KOPT-K1 (cell line): ENCODE data around the gene GCC2.
"Not testable (repeated sequence)": the region's sequence is repeated elsewhere in the genome, so short reads cannot be mapped to it uniquely, and the experiment has no call there.

ENCODE experiments used
- H3K27ac ChIP-seq: fragments of 200-600 bp; sonication (generic); 2 replicates; pipeline ENCODE4 v1.5.1; 2016; ENCODE audit warnings: antibody characterized with exemption, mild to moderate bottlenecking, low read depth, low read length; ENCODE audit not compliant: poor library complexity, severe bottlenecking
- H3K36me3 ChIP-seq: fragments of 200-600 bp; sonication (generic); 2 replicates; pipeline ENCODE4 v1.5.1; 2017; ENCODE audit warnings: antibody characterized with exemption, mild to moderate bottlenecking, low read length, moderate library complexity; ENCODE audit not compliant: insufficient read depth
- H3K9me3 ChIP-seq: fragments of 200-600 bp; sonication (generic); 2 replicates; pipeline ENCODE4 v1.5.1; 2017; ENCODE audit warnings: antibody characterized with exemption, low read length, mild to moderate bottlenecking; ENCODE audit not compliant: insufficient read depth, poor library complexity, severe bottlenecking

Gene GCC2

GRCh38 chr2:108418416-108418815 lies 30.6 kb upstream of the GCC2 start:
- H3K36me3 ChIP-seq = no peaks in the 10 kb centered on the region
- no peaks in the 10 kb centered on the region for H3K9me3 ChIP-seq
- H3K27ac ChIP-seq = no peak overlapping the region

DNA sequence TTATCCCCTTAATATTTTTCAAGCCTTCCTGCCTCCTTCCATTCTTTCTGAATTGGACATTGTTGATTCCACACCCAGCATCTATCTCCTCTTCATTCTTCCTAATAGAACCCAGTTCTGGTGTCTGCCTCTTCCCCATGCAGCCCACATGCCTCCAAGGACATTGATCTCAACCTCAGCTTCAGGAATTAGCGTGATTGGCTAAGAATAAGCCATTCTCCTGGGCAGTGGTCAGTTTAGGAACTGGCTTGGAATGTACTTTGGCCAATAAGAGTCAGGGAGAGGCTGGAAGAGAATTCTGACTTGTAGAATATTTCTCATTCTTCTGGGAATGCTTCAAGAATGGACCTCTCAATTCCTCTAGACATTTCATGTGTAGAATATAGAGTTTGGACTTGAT lies 25.9 kb upstream of the GCC2 start:
- no peak overlapping the region for H3K27ac ChIP-seq
- no peaks in the 10 kb centered on the region for H3K36me3 ChIP-seq
- no peaks in the 10 kb centered on the region for H3K9me3 ChIP-seq

GRCh38 chr2:108423502-108424251 lies 25.3 kb upstream of the GCC2 start:
- H3K27ac ChIP-seq = no peak overlapping the region
- no peaks in the 10 kb centered on the region for H3K9me3 ChIP-seq
- H3K36me3 ChIP-seq = no peaks in the 10 kb centered on the region

GRCh38 chr2:108428286-108429009 lies 20.6 kb upstream of the GCC2 start:
- Histone ChIP-seq H3K27ac (no peak overlapping the region), H3K36me3 (no peaks in the 10 kb centered on the region), H3K9me3 (no peaks in the 10 kb centered on the region)

DNA sequence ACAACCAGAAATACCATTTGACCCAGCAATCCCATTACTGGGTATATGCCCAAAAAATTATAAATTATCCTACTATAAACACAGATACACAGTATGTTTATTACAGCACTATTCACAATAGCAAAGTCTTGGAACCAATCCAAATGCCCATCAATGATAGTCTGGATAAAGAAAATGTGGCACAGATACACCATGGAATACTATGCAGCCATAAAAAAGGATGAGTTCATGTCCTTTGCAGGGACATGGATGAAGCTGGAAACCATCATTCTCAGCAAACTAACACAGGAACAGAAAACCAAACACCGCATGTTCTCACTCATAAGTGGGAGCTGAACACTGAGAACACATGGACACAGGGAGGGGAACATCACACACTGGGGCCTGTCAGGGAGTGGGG lies 13.4 kb upstream of the GCC2 start:
- H3K9me3 ChIP-seq, H3K36me3 ChIP-seq, H3K27ac ChIP-seq: not testable (repeated sequence)

DNA sequence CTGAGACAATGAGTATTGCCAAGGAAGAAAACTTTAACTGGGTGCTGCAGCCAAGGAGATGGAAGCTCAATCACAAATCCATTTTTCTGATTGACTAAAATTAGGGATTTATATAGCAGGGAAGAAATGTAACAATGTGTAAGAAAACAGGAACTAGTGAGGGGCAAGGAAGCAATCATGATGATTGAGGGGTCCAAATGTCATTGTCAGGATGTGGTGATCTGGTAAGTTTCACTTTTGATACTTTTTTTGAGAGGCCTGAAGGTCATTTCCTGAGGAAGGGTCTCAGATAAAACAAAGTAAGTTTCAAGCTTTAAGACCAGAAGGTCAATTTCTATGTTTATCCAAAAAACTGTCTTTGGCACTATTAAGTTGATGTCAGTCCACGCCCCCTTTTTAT lies 12.0 kb upstream of the GCC2 start:
- H3K27ac ChIP-seq = no peak overlapping the region
- no peaks in the 10 kb centered on the region for H3K36me3 ChIP-seq
- no peaks in the 10 kb centered on the region for H3K9me3 ChIP-seq

DNA sequence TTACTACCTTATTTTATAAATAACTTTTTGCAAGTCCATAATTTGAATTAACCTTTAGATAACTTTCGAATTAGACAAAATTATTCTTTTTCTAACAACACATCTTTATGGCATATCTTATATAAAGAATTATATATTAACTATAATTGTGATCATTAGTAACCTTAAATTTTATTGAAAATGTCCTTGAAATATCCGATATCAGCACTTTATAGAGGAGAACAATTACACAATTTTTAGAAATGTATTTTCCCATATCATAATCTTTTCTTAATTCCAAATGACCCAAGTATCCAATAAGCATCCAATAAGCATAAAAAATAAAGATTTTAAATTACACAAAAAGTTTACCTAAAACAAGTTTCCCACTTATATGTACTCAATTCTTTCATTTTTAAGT lies 7.3 kb upstream of the GCC2 start:
- H3K9me3 ChIP-seq = peaks cover 5% of the 10 kb centered on the region
- no peaks in the 10 kb centered on the region for H3K36me3 ChIP-seq
- H3K27ac ChIP-seq = no peak overlapping the region

DNA sequence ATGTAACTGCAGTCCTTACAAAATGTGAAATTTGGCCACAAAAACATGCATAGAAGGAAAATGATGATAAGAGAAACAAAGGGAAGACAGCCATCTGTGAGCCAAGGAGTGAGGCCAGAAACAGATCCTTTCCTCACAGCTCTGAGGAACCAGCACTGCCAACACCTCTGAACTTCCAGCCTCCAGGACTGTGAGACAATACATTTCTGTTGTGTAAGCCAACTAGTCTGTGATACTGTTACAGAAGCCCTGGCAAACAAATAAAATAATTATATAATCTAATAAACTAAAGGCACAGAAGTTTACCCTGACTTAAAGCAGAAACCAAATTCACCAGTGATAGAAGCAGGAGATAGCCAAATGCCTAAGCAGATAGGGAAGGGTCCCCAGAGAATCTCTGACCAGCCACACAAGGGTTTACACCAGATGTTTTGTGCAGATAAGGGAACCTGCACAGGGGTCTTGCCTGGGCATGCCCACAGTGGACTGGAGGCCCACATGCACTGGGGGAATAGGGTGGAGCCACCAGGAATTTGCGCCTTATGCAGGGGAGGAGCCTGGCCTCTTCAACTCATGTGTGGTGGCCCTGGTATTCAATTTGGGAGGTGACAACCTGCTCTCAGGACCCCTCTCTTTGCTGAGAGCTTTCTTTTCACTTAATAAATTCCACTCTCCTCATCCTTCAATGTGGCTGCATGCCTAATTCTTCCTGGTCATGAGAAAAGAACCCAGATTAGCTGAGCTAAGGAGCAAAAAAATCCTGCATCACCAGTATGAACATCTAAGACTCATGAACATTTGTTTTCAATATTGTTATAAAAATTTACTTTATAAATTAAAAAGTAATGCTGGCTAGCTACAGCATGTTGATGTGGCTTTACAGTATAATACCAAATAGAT lies 3.8 kb upstream of the GCC2 start:
- Histone ChIP-seq H3K27ac (no peak overlapping the region), H3K36me3 (0 out of 2 replicates have a peak, but pooled peaks cover under 1% of the 10 kb centered on the region), H3K9me3 (peaks cover 5% of the 10 kb centered on the region)

DNA sequence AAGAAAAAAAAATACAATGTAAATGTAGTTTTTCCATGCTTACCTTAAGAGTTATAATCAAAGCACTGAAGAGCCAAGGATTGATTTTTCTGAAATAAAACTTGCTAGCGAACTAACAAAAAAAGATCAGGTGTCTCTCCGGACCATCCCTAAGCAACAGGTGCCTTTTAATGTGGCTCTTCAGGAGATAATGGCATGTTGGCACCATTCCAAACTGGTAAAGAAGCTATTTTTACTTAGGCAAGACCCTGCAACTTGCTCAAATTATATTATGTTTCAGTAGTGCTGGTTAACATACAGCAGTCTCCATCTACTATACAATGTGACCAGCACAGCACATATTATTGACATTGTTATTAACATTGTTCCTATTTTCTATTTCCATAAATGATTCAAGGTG lies 2.3 kb upstream of the GCC2 start:
- Histone ChIP-seq H3K9me3 (peaks cover 5% of the 10 kb centered on the region), H3K36me3 (peaks cover 15% of the 10 kb centered on the region), H3K27ac (no peak overlapping the region)

DNA sequence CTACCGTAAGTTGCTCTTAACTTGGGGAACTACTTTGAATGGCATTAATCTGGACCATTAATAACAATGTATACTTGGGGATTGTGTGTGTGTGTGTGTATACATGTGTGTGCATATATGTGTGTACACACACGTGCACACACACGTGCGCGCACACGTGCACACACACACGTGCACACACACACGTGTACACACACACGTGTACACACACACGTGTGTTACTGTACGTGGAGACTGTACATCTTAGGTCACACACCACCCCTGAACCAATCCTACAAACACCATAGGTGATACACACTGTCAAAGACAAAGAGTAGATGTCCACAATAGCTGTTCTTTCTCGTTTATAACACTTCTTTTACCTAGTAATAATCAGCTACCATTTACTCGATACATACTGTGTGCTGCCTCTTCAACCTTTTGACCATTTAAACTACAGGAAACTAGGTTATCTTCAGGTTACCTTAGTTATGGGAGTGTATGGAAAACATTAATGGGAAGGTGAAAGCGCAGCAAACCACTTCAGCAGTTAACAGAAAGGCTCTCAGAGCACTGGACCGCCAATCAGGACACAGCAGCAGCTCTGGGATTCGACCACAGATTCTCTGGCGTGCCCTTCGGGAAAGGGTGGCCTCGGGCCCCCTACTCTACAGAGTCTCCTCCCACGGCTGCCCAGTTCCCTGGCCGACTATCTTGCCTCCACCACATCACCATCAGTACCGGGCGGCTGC lies 894 bp upstream of the GCC2 start:
- peak overlapping the region; percentile 68 for H3K27ac ChIP-seq
- peaks cover 30% of the 10 kb centered on the region for H3K36me3 ChIP-seq
- H3K9me3 ChIP-seq = peaks cover 5% of the 10 kb centered on the region

DNA sequence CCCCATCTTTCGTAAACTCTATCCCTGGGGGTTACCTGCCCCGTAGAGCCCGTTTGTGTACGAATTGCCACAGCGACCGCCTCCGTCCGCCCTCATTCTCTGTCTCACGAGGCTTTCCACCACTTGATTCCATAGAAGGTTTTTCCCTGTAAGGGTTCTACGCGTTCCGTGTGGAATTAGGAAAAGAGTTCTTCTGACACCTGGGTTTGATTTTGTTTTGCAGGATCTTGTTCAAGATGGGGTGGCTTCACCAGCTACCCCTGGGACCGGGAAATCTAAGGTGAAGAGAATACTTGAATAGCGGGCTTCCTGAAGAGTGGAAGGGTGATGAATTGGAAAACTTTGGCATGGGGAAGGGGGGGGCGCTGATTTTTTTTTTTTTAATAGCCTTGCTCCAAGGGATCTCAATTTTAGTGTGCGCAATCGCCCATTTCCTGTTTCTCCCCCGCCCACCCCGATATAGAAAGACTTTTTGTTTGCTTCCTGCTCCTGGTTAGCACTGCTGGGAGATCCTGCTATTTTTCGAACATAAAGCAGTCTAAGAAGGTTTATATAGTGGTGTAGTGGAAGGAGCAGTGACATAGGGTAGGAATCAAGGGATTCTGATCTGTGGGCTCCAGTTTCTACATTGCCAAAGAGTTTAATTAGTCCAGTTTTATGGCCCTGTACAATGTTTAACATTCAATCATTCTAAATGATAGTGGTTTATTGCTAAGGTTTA lies 564 bp downstream of the GCC2 start:
- Histone ChIP-seq H3K27ac (peak overlapping the region; percentile 68), H3K36me3 (peaks cover 43% of the 10 kb centered on the region), H3K9me3 (no peaks in the 10 kb centered on the region)

- peaks cover 56% of the 10 kb centered on the region for H3K36me3 ChIP-seq
- H3K9me3 ChIP-seq = no peaks in the 10 kb centered on the region
- no peak overlapping the region for H3K27ac ChIP-seq
These were observed 1.9 kb downstream of the GCC2 start for GRCh38 chr2:108450863-108451262.

DNA sequence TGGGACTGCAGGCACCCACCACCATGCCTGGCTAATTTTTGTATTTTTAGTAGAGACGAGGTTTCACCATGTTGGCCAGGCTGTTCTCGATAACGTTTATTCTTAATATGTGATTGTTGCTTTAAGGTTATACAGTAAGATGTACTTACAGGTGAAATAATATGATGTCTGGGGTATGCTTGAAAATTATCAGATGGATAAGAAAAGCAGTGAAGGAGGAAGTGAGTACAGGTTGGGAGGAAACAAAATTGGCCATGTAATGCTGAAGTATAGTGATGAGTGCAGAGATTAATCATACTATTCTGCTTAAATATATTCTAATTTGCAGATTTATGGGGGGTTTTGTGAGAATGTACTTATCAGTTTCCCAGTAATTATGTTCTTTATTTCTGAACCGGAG lies 3.0 kb downstream of the GCC2 start:
- Histone ChIP-seq H3K36me3 (peaks cover 67% of the 10 kb centered on the region), H3K9me3 (no peaks in the 10 kb centered on the region), H3K27ac (no peak overlapping the region)

GRCh38 chr2:108453530-108453929 lies 4.5 kb downstream of the GCC2 start:
- Histone ChIP-seq H3K9me3 (peaks cover 11% of the 10 kb centered on the region), H3K36me3 (peaks cover 82% of the 10 kb centered on the region)
- not testable (repeated sequence) for H3K27ac ChIP-seq
